ENCODE data around the gene SLC2A4RG.

SLC2A4RG gene

DNA sequence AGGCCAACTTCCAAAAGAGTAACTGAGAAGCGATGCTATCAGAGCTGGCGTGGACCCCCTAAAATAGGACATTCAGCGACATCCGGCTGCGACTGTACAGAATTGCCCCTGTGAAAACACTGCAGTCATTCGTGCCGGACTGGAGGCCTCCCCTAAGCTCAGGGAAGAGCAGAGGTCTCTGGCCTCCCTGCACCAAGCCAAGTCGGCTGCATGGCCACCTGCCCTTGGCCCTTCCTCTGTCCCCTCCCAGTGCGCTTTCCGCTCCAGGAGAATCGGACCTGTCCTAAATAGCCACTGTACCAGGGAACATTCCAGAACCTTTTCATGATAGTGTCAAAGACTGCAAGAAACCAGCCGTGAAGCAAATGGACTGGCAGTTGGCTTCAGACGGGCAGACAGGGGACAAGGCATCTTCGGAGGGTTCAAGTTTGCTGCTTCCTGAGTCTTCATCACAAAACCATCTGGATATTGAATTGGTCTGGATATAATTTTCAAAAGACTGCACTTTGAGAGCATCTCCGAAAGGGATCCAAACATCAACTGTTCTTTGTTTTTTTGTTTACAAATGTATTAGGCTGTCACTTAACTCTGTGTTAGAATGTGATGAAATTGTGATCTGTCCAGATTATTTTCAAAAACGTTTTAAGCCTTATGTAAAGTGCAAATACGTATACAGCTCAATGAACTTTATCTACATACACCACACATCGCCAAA lies 16.5 kb downstream of the SLC2A4RG start:
- Histone ChIP-seq H3K9me3 (no peaks in the 10 kb centered on the region), H3K36me3 (no peaks in the 10 kb centered on the region), H3K4me3 (ENCODE audit: low read depth, low read length) (no peak overlapping the region), H3K27me3 (no peaks in the 10 kb centered on the region), H3K4me1 (peaks cover 3% of the 10 kb centered on the region)
- TF ChIP-seq, protein P1, sequence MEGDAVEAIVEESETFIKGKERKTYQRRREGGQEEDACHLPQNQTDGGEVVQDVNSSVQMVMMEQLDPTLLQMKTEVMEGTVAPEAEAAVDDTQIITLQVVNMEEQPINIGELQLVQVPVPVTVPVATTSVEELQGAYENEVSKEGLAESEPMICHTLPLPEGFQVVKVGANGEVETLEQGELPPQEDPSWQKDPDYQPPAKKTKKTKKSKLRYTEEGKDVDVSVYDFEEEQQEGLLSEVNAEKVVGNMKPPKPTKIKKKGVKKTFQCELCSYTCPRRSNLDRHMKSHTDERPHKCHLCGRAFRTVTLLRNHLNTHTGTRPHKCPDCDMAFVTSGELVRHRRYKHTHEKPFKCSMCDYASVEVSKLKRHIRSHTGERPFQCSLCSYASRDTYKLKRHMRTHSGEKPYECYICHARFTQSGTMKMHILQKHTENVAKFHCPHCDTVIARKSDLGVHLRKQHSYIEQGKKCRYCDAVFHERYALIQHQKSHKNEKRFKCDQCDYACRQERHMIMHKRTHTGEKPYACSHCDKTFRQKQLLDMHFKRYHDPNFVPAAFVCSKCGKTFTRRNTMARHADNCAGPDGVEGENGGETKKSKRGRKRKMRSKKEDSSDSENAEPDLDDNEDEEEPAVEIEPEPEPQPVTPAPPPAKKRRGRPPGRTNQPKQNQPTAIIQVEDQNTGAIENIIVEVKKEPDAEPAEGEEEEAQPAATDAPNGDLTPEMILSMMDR (IDR thresholded peaks at IDR 0.05; ENCODE audit: low read depth, low read length), result no peak
- DNase-seq, result no peak

GRCh38 chr20:63756648-63756991 lies 17.0 kb downstream of the SLC2A4RG start:
- Histone ChIP-seq H3K4me3 (ENCODE audit: low read depth, low read length) (no peak overlapping the region), H3K27me3 (no peaks in the 10 kb centered on the region)
- TF ChIP-seq, protein P1 (IDR thresholded peaks at IDR 0.05; ENCODE audit: low read depth, low read length), result no peak

DNA sequence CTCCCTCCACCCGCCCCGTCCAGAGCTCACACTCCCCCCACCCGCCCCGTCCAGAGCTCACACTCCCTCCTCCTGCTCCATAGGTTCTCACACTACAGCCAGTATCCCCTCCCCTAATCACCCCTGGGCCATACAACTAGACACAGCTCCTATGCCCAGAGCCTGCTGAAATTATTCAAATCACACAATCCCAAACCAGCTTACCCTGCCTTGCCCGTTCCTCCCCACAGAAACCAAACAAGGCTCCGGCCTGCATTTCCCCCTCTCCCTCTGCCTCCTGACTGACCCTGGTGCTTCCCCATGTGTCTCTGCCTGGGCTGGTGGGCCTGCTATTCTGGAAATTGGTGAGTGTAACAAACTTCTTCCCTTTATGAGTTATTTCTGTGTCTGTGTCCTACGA lies 18.6 kb downstream of the SLC2A4RG start:
- no peaks in the 10 kb centered on the region for H3K36me3 ChIP-seq
- H3K9me3 ChIP-seq, result no peaks in the 10 kb centered on the region
- H3K4me1 ChIP-seq, result no peaks in the 10 kb centered on the region
- TF ChIP-seq, protein P1 (IDR thresholded peaks at IDR 0.05; ENCODE audit: low read depth, low read length), result no peak
- H3K4me3 ChIP-seq (ENCODE audit: low read depth, low read length), result no peak overlapping the region
- H3K27me3 ChIP-seq, result no peaks in the 10 kb centered on the region
- DNase-seq, result no peak

More at GRCh38 chr20:63756648-63756991, 17.0 kb downstream of the SLC2A4RG start:
- Histone ChIP-seq H3K9me3 (no peaks in the 10 kb centered on the region), H3K4me1 (no peaks in the 10 kb centered on the region), H3K36me3 (no peaks in the 10 kb centered on the region)
- DNase-seq, result no peak

DNA sequence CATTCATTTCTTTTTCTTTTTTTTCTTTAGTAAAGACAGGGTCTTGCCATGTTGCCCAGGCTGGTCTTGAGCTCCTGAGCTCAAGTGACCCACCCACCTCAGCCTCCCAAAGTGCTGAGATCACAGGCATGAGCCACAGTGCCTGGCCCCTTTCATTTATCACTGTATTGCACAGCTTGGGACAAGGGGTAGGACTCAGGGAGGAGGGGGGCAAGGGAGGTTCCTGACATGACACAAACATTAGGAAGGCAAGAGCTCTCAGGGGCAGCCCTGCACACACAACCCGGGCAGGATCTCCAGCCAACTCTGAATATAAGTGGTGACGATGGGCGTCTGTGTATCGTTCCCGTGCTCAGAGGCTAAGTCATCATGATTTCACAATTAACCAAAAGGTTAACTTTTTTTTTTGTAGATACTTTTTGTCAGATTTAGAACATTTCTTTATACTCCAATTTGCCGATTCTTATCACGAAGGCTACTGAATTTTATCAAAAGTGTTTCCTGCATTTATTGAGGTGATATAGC lies 19.9 kb downstream of the SLC2A4RG start:
- Histone ChIP-seq H3K27me3 (no peaks in the 10 kb centered on the region), H3K4me3 (ENCODE audit: low read depth, low read length) (no peak overlapping the region), H3K4me1 (no peaks in the 10 kb centered on the region), H3K9me3 (no peaks in the 10 kb centered on the region), H3K36me3 (no peaks in the 10 kb centered on the region)
- DNase-seq, result no peak
- TF ChIP-seq, protein P1 (IDR thresholded peaks at IDR 0.05; ENCODE audit: low read depth, low read length), result no peak

DNA sequence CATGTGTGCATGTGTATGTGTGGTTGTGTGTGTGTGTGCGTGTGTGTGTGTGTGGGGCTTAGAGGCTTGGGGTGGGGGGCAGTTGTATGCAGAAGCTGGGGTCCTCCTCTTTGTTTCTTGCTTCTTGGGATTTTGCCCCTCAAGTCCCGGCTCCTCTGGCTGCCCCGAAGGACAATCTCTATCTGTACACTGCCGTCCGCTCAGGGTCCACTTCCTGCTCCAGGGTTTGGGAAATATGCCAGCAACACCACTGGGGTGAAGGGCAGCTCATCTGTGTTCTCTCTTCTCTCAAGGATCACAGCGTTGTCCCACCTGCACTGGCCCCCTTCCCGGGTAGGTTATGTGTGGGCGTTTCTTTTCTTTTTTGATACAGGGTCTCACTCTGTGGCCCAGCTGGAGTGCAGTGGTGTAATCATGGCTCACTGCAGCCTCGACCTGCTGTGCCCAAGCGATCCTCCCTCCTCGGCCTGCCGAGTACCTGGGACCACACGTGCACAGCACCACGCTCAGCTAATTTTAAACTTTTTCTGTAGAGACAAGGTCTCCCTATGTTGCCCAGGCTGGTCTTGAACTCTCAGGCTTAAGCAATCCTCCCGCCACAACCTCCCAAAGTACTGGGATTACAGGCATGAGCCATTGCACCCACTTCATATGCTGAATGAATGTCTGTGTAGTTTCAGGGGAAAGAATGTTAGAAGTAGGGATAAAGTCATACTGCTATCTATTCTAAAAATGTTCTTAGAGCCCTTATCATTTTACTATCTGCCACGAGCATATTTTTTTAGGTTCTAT lies 25.7 kb downstream of the SLC2A4RG start:
- Histone ChIP-seq H3K4me1 (no peaks in the 10 kb centered on the region), H3K4me3 (ENCODE audit: low read depth, low read length) (no peak overlapping the region), H3K36me3 (no peaks in the 10 kb centered on the region), H3K9me3 (no peaks in the 10 kb centered on the region), H3K27me3 (no peaks in the 10 kb centered on the region)
- TF ChIP-seq, protein P1 (IDR thresholded peaks at IDR 0.05; ENCODE audit: low read depth, low read length), result no peak
- no peak for DNase-seq

- Histone ChIP-seq H3K4me3 (ENCODE audit: low read depth, low read length) (no peak overlapping the region), H3K4me1 (no peaks in the 10 kb centered on the region), H3K27me3 (no peaks in the 10 kb centered on the region), H3K36me3 (no peaks in the 10 kb centered on the region), H3K9me3 (no peaks in the 10 kb centered on the region)
- TF ChIP-seq, protein P1 (IDR thresholded peaks at IDR 0.05; ENCODE audit: low read depth, low read length), result no peak
- DNase-seq, result no peak
Measured at GRCh38 chr20:63765902-63766301, 26.3 kb downstream of the SLC2A4RG start.

All from BE2C (cell line).